ACC112 (cell line): Measurements from ENCODE around the gene PSME3.

Source experiments
- H2AFZ ChIP-seq: fragments of 200-600 bp; sonication (generic); one replicate; pipeline ENCODE4 v1.6.0; 2017; ENCODE audit warnings: antibody characterized with exemption, low read length; ENCODE audit not compliant: unreplicated experiment
- H3K27ac ChIP-seq: fragments of 200-600 bp; sonication (generic); 2 replicates; pipeline ENCODE4 v1.5.1; 2014; ENCODE audit warnings: low read depth, mild to moderate bottlenecking, antibody characterized with exemption, low read length, moderate library complexity
- H3K27me3 ChIP-seq: fragments of 200-600 bp; sonication (generic); 2 replicates; pipeline ENCODE4 v1.6.1; 2014; ENCODE audit warnings: mild to moderate bottlenecking, antibody characterized with exemption, low read length, moderate library complexity, mixed read lengths; ENCODE audit not compliant: insufficient read depth
- H3K36me3 ChIP-seq: fragments of 200-600 bp; sonication (generic); 2 replicates; pipeline ENCODE4 v1.6.1; 2016; ENCODE audit warnings: mild to moderate bottlenecking, antibody characterized with exemption, low read length, moderate library complexity, mixed read lengths; ENCODE audit not compliant: insufficient read depth
- H3K4me1 ChIP-seq: fragments of 200-600 bp; sonication (generic); one replicate; pipeline ENCODE4 v1.6.1; 2016; ENCODE audit warnings: low read length, mixed read lengths; ENCODE audit not compliant: insufficient read depth, unreplicated experiment, control insufficient read depth
- H3K4me3 ChIP-seq: fragments of 200-600 bp; sonication (generic); 2 replicates; pipeline ENCODE4 v1.5.1; 2014; ENCODE audit warnings: mild to moderate bottlenecking, low read depth, low read length
- H3K79me2 ChIP-seq: fragments of 200-600 bp; sonication (generic); one replicate; pipeline ENCODE4 v1.6.0; 2016; ENCODE audit warnings: low read length; ENCODE audit not compliant: control insufficient read depth, unreplicated experiment, insufficient read depth

PSME3 gene

GRCh38 chr17:42832934-42833766, at the start of gene PSME3:
Gene PSME3, plus strand, starts transcription at chr17:42833397. Its CDS starts 235 bp downstream, at chr17:42833632.
- H3K79me2 ChIP-seq = peaks cover 37% of the 10 kb centered on the region
- no peaks in the 10 kb centered on the region for H3K27me3 ChIP-seq
- peaks cover 19% of the 10 kb centered on the region for H3K4me1 ChIP-seq
- H2AFZ ChIP-seq = peak within 1 kb of the TSS; percentile 73
- H3K27ac ChIP-seq = peak within 1 kb of the TSS; percentile 74
- H3K4me3 ChIP-seq = peak within 1 kb of the TSS; percentile 94
- H3K36me3 ChIP-seq = peaks cover 16% of the 10 kb centered on the region

GRCh38 chr17:42783791-42784138, 49.4 kb upstream of the PSME3 start:
- peaks cover 18% of the 10 kb centered on the region for H3K79me2 ChIP-seq
- H3K4me1 ChIP-seq = peaks cover 28% of the 10 kb centered on the region
- no peak overlapping the region for H2AFZ ChIP-seq
- H3K27me3 ChIP-seq = no peaks in the 10 kb centered on the region
- H3K4me3 ChIP-seq = 0 out of 2 replicates have a peak overlapping the region, but pooled peaks have one; percentile 81
- H3K27ac ChIP-seq = peak overlapping the region; percentile 31
- peaks cover 5% of the 10 kb centered on the region; the same call in 1 of the 2 replicates for H3K36me3 ChIP-seq

- Histone ChIP-seq H3K79me2 (peaks cover 18% of the 10 kb centered on the region), H3K36me3 (peaks cover 5% of the 10 kb centered on the region; the same call in 1 of the 2 replicates), H3K27me3 (no peaks in the 10 kb centered on the region), H2AFZ (no peak overlapping the region), H3K4me3 (no peak overlapping the region), H3K27ac (no peak overlapping the region), H3K4me1 (peaks cover 28% of the 10 kb centered on the region)
These were observed 48.8 kb upstream of the PSME3 start for GRCh38 chr17:42784409-42784808.

- peaks cover 24% of the 10 kb centered on the region for H3K4me1 ChIP-seq
- no peaks in the 10 kb centered on the region for H3K27me3 ChIP-seq
- no peak overlapping the region for H3K4me3 ChIP-seq
- H3K27ac ChIP-seq = no peak overlapping the region
- no peak overlapping the region for H2AFZ ChIP-seq
- peaks cover 7% of the 10 kb centered on the region; the same call in 1 of the 2 replicates for H3K36me3 ChIP-seq
- peaks cover 18% of the 10 kb centered on the region for H3K79me2 ChIP-seq
These were observed 48.2 kb upstream of the PSME3 start for GRCh38 chr17:42784811-42785592.

GRCh38 chr17:42787266-42787665, 45.9 kb upstream of the PSME3 start:
- Histone ChIP-seq H3K79me2 (peaks cover 4% of the 10 kb centered on the region), H3K4me1 (peaks cover 19% of the 10 kb centered on the region), H3K36me3 (peaks cover 9% of the 10 kb centered on the region; the same call in 1 of the 2 replicates), H2AFZ (no peak overlapping the region), H3K27me3 (no peaks in the 10 kb centered on the region), H3K27ac (no peak overlapping the region), H3K4me3 (no peak overlapping the region)

- Histone ChIP-seq H3K4me3 (no peak overlapping the region), H2AFZ (no peak overlapping the region), H3K27me3 (no peaks in the 10 kb centered on the region), H3K36me3 (peaks cover 4% of the 10 kb centered on the region; the same call in 1 of the 2 replicates), H3K4me1 (no peaks in the 10 kb centered on the region), H3K79me2 (peaks cover 2% of the 10 kb centered on the region), H3K27ac (no peak overlapping the region)
These were observed 41.2 kb upstream of the PSME3 start for GRCh38 chr17:42791948-42792347.

- Histone ChIP-seq H3K79me2 (peaks cover 8% of the 10 kb centered on the region), H3K36me3 (peaks cover 4% of the 10 kb centered on the region; the same call in 1 of the 2 replicates), H3K27ac (no peak overlapping the region), H3K27me3 (no peaks in the 10 kb centered on the region), H2AFZ (no peak overlapping the region), H3K4me1 (peaks cover 6% of the 10 kb centered on the region), H3K4me3 (no peak overlapping the region)
These were observed 40.7 kb upstream of the PSME3 start for GRCh38 chr17:42792545-42792944.

- H3K79me2 ChIP-seq = peaks cover 14% of the 10 kb centered on the region
- no peak overlapping the region for H3K27ac ChIP-seq
- peaks cover 9% of the 10 kb centered on the region for H3K4me1 ChIP-seq
- H3K4me3 ChIP-seq = no peak overlapping the region
- H3K36me3 ChIP-seq = peaks cover 1% of the 10 kb centered on the region; the same call in 1 of the 2 replicates
- no peaks in the 10 kb centered on the region for H3K27me3 ChIP-seq
- H2AFZ ChIP-seq = no peak overlapping the region
These were observed 38.1 kb upstream of the PSME3 start for GRCh38 chr17:42795061-42795460.

- Histone ChIP-seq H3K36me3 (no peaks in the 10 kb centered on the region), H3K27me3 (no peaks in the 10 kb centered on the region), H3K4me3 (no peak overlapping the region), H3K4me1 (peaks cover 9% of the 10 kb centered on the region), H3K27ac (no peak overlapping the region), H2AFZ (no peak overlapping the region), H3K79me2 (peaks cover 14% of the 10 kb centered on the region)
These were observed 37.7 kb upstream of the PSME3 start for GRCh38 chr17:42795465-42795864.

- Histone ChIP-seq H3K79me2 (peaks cover 14% of the 10 kb centered on the region), H2AFZ (no peak overlapping the region), H3K36me3 (no peaks in the 10 kb centered on the region), H3K4me1 (peaks cover 9% of the 10 kb centered on the region), H3K27ac (no peak overlapping the region), H3K27me3 (no peaks in the 10 kb centered on the region), H3K4me3 (no peak overlapping the region)
These were observed 37.0 kb upstream of the PSME3 start for GRCh38 chr17:42796066-42796758.
